ENCODE data around the gene RHNO1.

Gene RHNO1

DNA sequence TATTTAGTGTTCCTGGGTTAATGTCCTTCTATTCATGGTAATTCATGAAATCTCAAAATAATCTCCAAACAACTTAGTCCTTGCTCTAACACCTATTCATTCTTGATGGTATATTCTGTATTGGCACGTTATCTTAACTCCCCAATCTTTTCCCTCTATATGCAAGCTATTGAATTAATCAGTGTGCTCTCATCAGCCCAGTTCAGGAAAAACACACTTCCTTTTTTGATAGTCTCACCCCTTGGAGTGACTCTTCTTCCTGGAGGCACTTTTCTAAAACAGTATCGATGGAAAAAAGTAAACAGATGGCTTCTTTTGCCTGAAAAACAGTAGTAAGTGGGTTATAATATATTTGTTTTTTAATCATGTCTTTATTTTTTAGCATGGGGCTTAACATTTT, 42.2 kb downstream of the RHNO1 start:
- H3K9ac ChIP-seq (ENCODE audit: low read length) = no peak overlapping the region
- peaks cover 3% of the 10 kb centered on the region for H3K36me3 ChIP-seq (ENCODE audit: control insufficient read depth, low read depth, low read length)
- no peak overlapping the region for H3K27ac ChIP-seq (ENCODE audit: low read length)
- no peaks in the 10 kb centered on the region for H3K27me3 ChIP-seq (ENCODE audit: control insufficient read depth, insufficient read depth, low read length)
- no peaks in the 10 kb centered on the region for H3K9me3 ChIP-seq (ENCODE audit: control insufficient read depth, low read depth, low read length)
- H3K4me3 ChIP-seq (ENCODE audit: low read length) = no peak overlapping the region
- H3K4me1 ChIP-seq (ENCODE audit: control insufficient read depth, low read depth, low read length) = peaks cover 12% of the 10 kb centered on the region

DNA sequence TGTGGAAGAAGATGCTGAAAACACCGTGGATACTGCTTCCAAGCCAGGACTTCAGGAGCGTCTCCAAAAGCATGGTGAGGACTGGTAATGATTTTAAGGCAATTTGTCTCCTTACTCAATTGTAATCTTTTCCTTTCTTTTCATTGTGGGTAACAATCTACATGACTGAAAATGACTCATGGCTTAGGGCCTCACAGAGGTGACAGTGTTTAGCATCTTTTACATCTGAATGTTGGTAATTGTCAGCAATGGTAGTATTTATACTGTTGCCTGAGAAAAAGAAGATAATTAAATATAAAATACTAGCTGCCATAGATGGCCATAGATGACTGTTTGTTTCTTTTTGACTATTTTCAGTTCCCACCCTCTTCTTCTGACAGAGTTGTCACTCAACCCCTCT, 45.3 kb downstream of the RHNO1 start:
- Histone ChIP-seq H3K9me3 (ENCODE audit: control insufficient read depth, low read depth, low read length) (no peaks in the 10 kb centered on the region), H3K4me1 (ENCODE audit: control insufficient read depth, low read depth, low read length) (peaks cover 12% of the 10 kb centered on the region), H3K4me3 (ENCODE audit: low read length) (no peak overlapping the region), H3K27ac (ENCODE audit: low read length) (no peak overlapping the region), H3K36me3 (ENCODE audit: control insufficient read depth, low read depth, low read length) (peaks cover 8% of the 10 kb centered on the region), H3K9ac (ENCODE audit: low read length) (no peak overlapping the region), H3K27me3 (ENCODE audit: control insufficient read depth, insufficient read depth, low read length) (no peaks in the 10 kb centered on the region)

DNA sequence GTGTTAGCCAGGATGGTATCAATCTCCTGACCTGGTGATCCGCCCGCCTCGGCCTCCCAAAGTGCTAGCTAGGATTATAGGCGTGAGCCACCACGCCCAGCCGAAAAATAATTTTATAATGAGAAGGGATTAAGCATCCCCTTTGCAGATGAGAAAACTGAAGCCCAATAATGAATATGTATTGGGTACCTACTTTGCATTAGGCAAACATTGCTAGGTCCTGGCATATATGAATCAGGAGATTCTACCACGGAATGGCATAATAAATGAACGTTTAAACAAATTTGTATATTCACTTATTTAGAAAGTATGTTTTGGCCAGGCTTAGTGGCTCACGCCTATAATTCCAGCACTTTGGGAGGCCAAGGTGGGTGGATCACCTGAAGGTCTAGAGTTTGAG, 46.0 kb downstream of the RHNO1 start:
- Histone ChIP-seq H3K9me3 (ENCODE audit: control insufficient read depth, low read depth, low read length) (no peaks in the 10 kb centered on the region), H3K9ac (ENCODE audit: low read length) (no peak overlapping the region), H3K4me1 (ENCODE audit: control insufficient read depth, low read depth, low read length) (peaks cover 12% of the 10 kb centered on the region), H3K4me3 (ENCODE audit: low read length) (no peak overlapping the region), H3K36me3 (ENCODE audit: control insufficient read depth, low read depth, low read length) (peaks cover 8% of the 10 kb centered on the region), H3K27me3 (ENCODE audit: control insufficient read depth, insufficient read depth, low read length) (no peaks in the 10 kb centered on the region), H3K27ac (ENCODE audit: low read length) (no peak overlapping the region)

DNA sequence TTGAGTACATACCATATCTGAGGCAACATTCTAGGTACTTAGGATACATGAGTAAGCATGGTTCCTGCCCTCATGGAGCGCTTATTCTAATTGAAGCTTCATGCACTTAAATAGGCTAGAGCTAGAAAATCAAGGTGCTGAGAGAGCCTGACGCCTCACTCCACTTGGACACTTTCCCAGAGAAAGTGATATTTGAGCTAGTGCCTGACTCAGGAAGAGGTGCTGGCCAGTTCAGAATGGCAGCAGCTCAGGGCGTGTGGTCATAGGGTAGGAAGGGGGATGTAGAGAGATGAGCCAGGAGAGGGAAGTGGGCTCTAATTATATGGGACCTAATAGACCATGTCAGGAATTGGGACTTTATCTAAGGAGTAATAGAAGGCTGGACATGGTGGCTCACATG, 47.0 kb downstream of the RHNO1 start:
- H3K27me3 ChIP-seq (ENCODE audit: control insufficient read depth, insufficient read depth, low read length) = no peaks in the 10 kb centered on the region
- no peak overlapping the region for H3K4me3 ChIP-seq (ENCODE audit: low read length)
- H3K9me3 ChIP-seq (ENCODE audit: control insufficient read depth, low read depth, low read length) = no peaks in the 10 kb centered on the region
- H3K27ac ChIP-seq (ENCODE audit: low read length) = no peak overlapping the region
- no peak overlapping the region for H3K9ac ChIP-seq (ENCODE audit: low read length)
- H3K4me1 ChIP-seq (ENCODE audit: control insufficient read depth, low read depth, low read length) = peaks cover 12% of the 10 kb centered on the region
- peaks cover 8% of the 10 kb centered on the region for H3K36me3 ChIP-seq (ENCODE audit: control insufficient read depth, low read depth, low read length)

DNA sequence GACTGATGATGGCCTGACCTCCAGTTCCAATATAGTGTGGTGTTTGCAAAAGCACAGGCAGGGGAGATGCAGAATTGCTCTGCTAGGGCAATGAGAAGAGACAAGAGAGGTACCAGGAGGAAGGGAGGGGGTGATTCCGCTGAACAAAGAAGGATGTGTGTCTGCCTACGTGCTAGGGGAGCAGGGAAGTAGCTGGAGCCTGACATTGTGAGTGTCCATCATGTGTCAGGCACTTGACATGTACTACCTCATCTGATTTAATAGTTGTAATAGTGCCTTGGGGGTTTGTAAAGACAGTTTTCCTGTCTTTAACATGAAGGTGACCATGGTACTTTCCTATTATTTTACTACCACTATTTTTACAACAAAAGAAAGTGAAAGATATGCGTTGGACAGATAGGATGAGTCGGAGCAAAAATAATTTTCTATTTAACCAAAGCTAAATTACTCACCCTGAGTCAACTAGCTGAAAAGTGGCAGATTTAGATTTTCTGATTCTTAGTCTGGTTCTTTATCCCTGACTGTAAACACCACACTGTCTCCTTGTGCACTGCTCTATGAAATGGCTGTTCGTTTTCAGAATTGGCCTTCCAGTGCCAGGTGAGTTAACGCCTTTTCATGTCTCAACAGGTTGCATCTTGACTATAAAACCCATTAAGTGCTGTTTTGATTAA, 48.4 kb downstream of the RHNO1 start:
- no peaks in the 10 kb centered on the region for H3K27me3 ChIP-seq (ENCODE audit: control insufficient read depth, insufficient read depth, low read length)
- peaks cover 10% of the 10 kb centered on the region for H3K36me3 ChIP-seq (ENCODE audit: control insufficient read depth, low read depth, low read length)
- H3K9me3 ChIP-seq (ENCODE audit: control insufficient read depth, low read depth, low read length) = no peaks in the 10 kb centered on the region
- H3K4me1 ChIP-seq (ENCODE audit: control insufficient read depth, low read depth, low read length) = peaks cover 12% of the 10 kb centered on the region
- no peak overlapping the region for H3K4me3 ChIP-seq (ENCODE audit: low read length)
- no peak overlapping the region for H3K27ac ChIP-seq (ENCODE audit: low read length)
- H3K9ac ChIP-seq (ENCODE audit: low read length) = no peak overlapping the region

DNA sequence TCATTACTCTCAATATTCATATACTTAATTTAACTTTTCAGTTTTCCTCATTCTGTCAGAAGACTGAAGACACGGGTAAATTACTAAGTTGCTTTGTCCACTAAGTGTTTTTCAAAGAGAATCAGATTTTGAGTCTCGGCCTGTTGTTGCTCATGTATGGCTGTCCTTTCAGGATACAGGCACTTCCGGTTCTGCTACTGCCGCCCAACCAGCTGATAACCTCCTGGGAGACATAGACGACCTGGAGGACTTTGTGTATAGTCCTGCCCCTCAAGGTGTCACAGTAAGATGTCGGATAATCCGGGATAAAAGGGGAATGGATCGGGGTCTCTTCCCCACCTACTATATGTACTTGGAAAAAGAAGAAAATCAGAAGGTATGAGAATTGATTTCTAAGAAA, 53.8 kb downstream of the RHNO1 start:
- Histone ChIP-seq H3K9ac (ENCODE audit: low read length) (no peak overlapping the region), H3K27me3 (ENCODE audit: control insufficient read depth, insufficient read depth, low read length) (no peaks in the 10 kb centered on the region), H3K36me3 (ENCODE audit: control insufficient read depth, low read depth, low read length) (peaks cover 30% of the 10 kb centered on the region), H3K4me1 (ENCODE audit: control insufficient read depth, low read depth, low read length) (no peaks in the 10 kb centered on the region), H3K27ac (ENCODE audit: low read length) (no peak overlapping the region), H3K4me3 (ENCODE audit: low read length) (no peak overlapping the region), H3K9me3 (ENCODE audit: control insufficient read depth, low read depth, low read length) (no peaks in the 10 kb centered on the region)

DNA sequence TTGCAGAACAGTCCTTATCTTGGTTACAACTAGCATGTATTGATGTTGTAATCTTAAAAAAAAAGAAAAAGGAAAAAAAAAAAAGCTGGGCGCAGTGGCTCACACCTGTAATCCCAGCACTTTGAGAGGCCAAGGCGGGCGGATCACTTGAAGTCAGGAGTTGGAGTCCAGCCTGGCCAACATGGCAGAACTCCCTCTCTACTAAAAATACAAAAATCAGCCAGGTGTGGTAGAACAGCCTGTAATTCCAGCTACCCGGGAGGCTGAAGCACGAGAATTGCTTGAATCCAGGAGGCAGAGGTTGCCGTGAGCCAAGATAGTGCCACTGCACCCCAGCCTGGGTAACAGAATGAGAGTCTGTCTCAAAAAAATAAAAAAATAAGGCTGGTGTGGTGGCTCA, 56.6 kb downstream of the RHNO1 start:
- Histone ChIP-seq H3K4me3 (ENCODE audit: low read length) (no peak overlapping the region), H3K36me3 (ENCODE audit: control insufficient read depth, low read depth, low read length) (peaks cover 35% of the 10 kb centered on the region), H3K9me3 (ENCODE audit: control insufficient read depth, low read depth, low read length) (no peaks in the 10 kb centered on the region), H3K27ac (ENCODE audit: low read length) (no peak overlapping the region), H3K4me1 (ENCODE audit: control insufficient read depth, low read depth, low read length) (no peaks in the 10 kb centered on the region), H3K9ac (ENCODE audit: low read length) (no peak overlapping the region), H3K27me3 (ENCODE audit: control insufficient read depth, insufficient read depth, low read length) (no peaks in the 10 kb centered on the region)

DNA sequence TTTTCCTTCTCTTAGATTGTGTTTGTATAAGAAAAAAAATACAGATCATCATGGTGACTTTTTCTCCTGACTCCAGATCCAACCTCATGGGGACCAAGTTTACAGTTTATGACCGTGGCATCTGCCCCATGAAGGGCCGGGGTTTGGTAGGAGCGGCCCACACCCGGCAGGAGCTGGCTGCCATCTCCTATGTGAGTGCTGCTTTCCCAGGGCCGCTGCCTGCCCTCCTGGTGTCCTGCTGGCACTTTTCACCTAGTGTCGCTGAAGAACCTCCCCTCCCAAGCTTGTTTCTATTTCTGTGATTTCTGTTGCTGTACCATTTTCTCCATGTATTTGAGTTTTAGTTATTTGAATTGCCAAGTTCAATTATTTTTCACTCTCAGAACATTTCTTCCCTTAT, 57.3 kb downstream of the RHNO1 start:
- Histone ChIP-seq H3K36me3 (ENCODE audit: control insufficient read depth, low read depth, low read length) (peaks cover 35% of the 10 kb centered on the region), H3K9me3 (ENCODE audit: control insufficient read depth, low read depth, low read length) (no peaks in the 10 kb centered on the region), H3K4me1 (ENCODE audit: control insufficient read depth, low read depth, low read length) (no peaks in the 10 kb centered on the region), H3K27ac (ENCODE audit: low read length) (no peak overlapping the region), H3K27me3 (ENCODE audit: control insufficient read depth, insufficient read depth, low read length) (no peaks in the 10 kb centered on the region), H3K9ac (ENCODE audit: low read length) (no peak overlapping the region), H3K4me3 (ENCODE audit: low read length) (no peak overlapping the region)

DNA sequence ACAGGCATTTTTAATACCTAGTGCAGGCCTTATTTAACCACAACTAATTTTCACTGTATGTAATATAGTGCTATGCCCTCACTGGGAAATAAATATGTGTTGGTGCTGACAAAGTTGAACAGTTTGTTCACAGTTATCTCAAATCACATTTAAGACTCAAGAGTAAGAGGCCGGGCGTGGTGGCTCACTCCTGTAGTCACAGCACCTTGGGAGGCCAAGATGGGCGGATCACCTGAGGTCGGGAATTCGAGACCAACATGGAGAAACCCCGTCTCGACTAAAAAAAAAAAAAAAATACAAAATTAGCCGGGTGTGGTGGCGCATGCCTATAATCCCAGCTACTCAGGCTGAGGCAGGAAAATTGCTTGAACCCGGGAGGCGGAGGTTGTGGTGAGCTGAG, 59.3 kb downstream of the RHNO1 start:
- H3K9me3 ChIP-seq (ENCODE audit: control insufficient read depth, low read depth, low read length) = no peaks in the 10 kb centered on the region
- H3K27ac ChIP-seq (ENCODE audit: low read length) = no peak overlapping the region
- no peaks in the 10 kb centered on the region for H3K4me1 ChIP-seq (ENCODE audit: control insufficient read depth, low read depth, low read length)
- no peaks in the 10 kb centered on the region for H3K27me3 ChIP-seq (ENCODE audit: control insufficient read depth, insufficient read depth, low read length)
- H3K36me3 ChIP-seq (ENCODE audit: control insufficient read depth, low read depth, low read length) = peaks cover 41% of the 10 kb centered on the region
- H3K9ac ChIP-seq (ENCODE audit: low read length) = no peak overlapping the region
- H3K4me3 ChIP-seq (ENCODE audit: low read length) = no peak overlapping the region

DNA sequence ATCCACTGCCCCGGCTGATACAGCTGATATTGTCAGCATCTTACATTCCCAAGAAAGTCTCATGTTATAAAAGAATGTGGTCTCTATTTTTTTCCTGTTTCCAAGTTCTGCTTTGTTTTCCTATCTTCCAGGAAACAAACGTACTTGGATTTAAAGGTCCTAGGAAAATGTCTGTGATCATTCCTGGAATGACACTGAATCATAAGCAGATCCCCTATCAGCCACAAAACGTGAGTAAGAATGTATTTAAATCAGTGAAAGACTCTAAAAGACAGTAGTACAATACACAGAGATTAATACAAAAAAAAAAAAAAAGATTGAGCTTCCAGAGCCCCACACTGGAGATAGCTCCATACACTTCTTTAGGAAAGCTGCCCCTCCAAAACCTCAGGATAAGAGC, 60.5 kb downstream of the RHNO1 start:
- Histone ChIP-seq H3K9me3 (ENCODE audit: control insufficient read depth, low read depth, low read length) (no peaks in the 10 kb centered on the region), H3K27ac (ENCODE audit: low read length) (no peak overlapping the region), H3K4me1 (ENCODE audit: control insufficient read depth, low read depth, low read length) (no peaks in the 10 kb centered on the region), H3K27me3 (ENCODE audit: control insufficient read depth, insufficient read depth, low read length) (no peaks in the 10 kb centered on the region), H3K9ac (ENCODE audit: low read length) (no peak overlapping the region), H3K4me3 (ENCODE audit: low read length) (no peak overlapping the region), H3K36me3 (ENCODE audit: control insufficient read depth, low read depth, low read length) (peaks cover 35% of the 10 kb centered on the region)
